B cell (primary cell): ENCODE data around the gene KIF1A. TPM values are rescaled to one million over a fixed set of nuclear protein-coding genes. Genes with fewer than 3 reads are reported as not detected.

Experiments
- ATAC-seq: fragments of 200-7000 bp; cut with Tn5 transposase; one replicate; pipeline ENCODE4 v1.10.0; 2021; ENCODE audit warnings: low read depth, mild to moderate bottlenecking, moderate number of reproducible peaks, moderate library complexity
- CTCF ChIA-PET: fragments of 350-600 bp; sonication (Branson Sonifier 250); formaldehyde crosslinking; loops from one replicate; lab custom pipeline; 2021; ENCODE audit warnings: antibody characterized with exemption, inconsistent platforms; lab: Charles Lee
- POLR2A ChIA-PET: fragments of 350-600 bp; sonication (Branson Sonifier 250); formaldehyde crosslinking; loops from one replicate; lab custom pipeline; 2021; ENCODE audit warnings: antibody characterized with exemption; lab: Charles Lee
- DNase-seq: peaks from one replicate; pipeline ENCODE4 v3.0.0; 2013
- H2AFZ ChIP-seq: 2 replicates; pipeline ENCODE4 v1.6.1; 2012; ENCODE audit warnings: mild to moderate bottlenecking, low read depth, low read length; ENCODE audit not compliant: insufficient read depth, poor library complexity, severe bottlenecking
- H3K27ac ChIP-seq, 2 donors: 1 replicate in 1 of 2; 2 replicates in 1 of 2; pipeline ENCODE4 v1.5.1; 2012 to 2013; ENCODE audit warnings: low read length in 2 of 2, mild to moderate bottlenecking in 2 of 2, moderate library complexity in 1 of 2
- H3K27me3 ChIP-seq, 4 experiments: fragments of 200-600 bp in 1 of 4; sonication (generic) in 1 of 4; replicated peaks in 1 of 4; 1 replicate in 2 of 4; 2 replicates in 2 of 4; pipeline versions ENCODE4 v1.6.1 to v1.7.0; 2013 to 2016; ENCODE audit warnings: low read length in 3 of 4, mild to moderate bottlenecking in 2 of 4, mixed read lengths in 1 of 4, moderate library complexity in 1 of 4; ENCODE audit not compliant: insufficient read depth in 4 of 4, control insufficient read depth in 3 of 4; ENCODE audit errors: control extremely low read depth in 1 of 4
- H3K36me3 ChIP-seq, 2 experiments: replicated peaks in 1 of 2; 1 replicate in 1 of 2; 2 replicates in 1 of 2; pipeline versions ENCODE4 v1.6.1 to v1.7.1; 2013; ENCODE audit warnings: low read length in 1 of 2; ENCODE audit not compliant: insufficient read depth in 2 of 2, control insufficient read depth in 1 of 2; ENCODE audit errors: control extremely low read depth in 1 of 2, extremely low read depth in 1 of 2
- H3K4me1 ChIP-seq, 2 donors: fragments of 200-600 bp in 1 of 2; sonication (generic) in 1 of 2; 1 replicate in 1 of 2; 2 replicates in 1 of 2; pipeline versions ENCODE4 v1.5.1 to v1.6.1; 2013 to 2017; ENCODE audit warnings: low read length in 2 of 2; ENCODE audit not compliant: control insufficient read depth in 2 of 2, insufficient read depth in 2 of 2
- H3K4me2 ChIP-seq: replicated peaks from 2 replicates; pipeline ENCODE3; 2012; ENCODE audit warnings: mild to moderate bottlenecking, low read depth, low read length; ENCODE audit not compliant: poor library complexity, severe bottlenecking
- H3K4me3 ChIP-seq, 5 experiments: fragments of 200-600 bp in 1 of 5; sonication (generic) in 1 of 5; 1 replicate in 3 of 5; 2 replicates in 2 of 5; pipeline versions ENCODE4 v1.5.1 to v1.7.0; 2011 to 2016; ENCODE audit warnings: low read length in 4 of 5, mild to moderate bottlenecking in 4 of 5, low read depth in 2 of 5, control low read depth in 1 of 5, moderate library complexity in 1 of 5; ENCODE audit not compliant: insufficient read depth in 1 of 5; ENCODE audit errors: control extremely low read depth in 1 of 5, extremely low read depth in 1 of 5
- H3K79me2 ChIP-seq: fragments of 200-600 bp; sonication (generic); one replicate; pipeline ENCODE4 v1.6.0; 2016; ENCODE audit warnings: low read length; ENCODE audit not compliant: control insufficient read depth, insufficient read depth
- H3K9ac ChIP-seq: fragments of 200-600 bp; sonication (generic); 2 replicates; pipeline ENCODE4 v1.6.1; 2017; ENCODE audit warnings: mild to moderate bottlenecking, low read length, moderate library complexity
- H3K9me3 ChIP-seq, 3 donors: one replicate each; pipeline versions ENCODE4 v1.6.1 to v1.7.1; 2013; ENCODE audit warnings: low read length in 2 of 3; ENCODE audit not compliant: control insufficient read depth in 2 of 3, insufficient read depth in 1 of 3; ENCODE audit errors: control extremely low read depth in 1 of 3
- H4K20me1 ChIP-seq: 2 replicates; pipeline ENCODE4 v1.6.0; 2012; ENCODE audit warnings: mild to moderate bottlenecking, low read length; ENCODE audit not compliant: insufficient read depth, control insufficient read depth, poor library complexity, severe bottlenecking
- H3K27ac Mint-ChIP-seq: one replicate; pipeline ENCODE4 v1.8.0; 2021; ENCODE audit warnings: mixed read lengths
- H3K27me3 Mint-ChIP-seq: one replicate; pipeline ENCODE4 v1.8.0; 2021; ENCODE audit warnings: mixed read lengths
- H3K4me1 Mint-ChIP-seq: one replicate; pipeline ENCODE4 v1.8.0; 2021; ENCODE audit warnings: mixed read lengths
- H3K4me3 Mint-ChIP-seq: one replicate; pipeline ENCODE4 v1.8.0; 2021; ENCODE audit warnings: mixed read lengths
- H3K9me3 Mint-ChIP-seq: one replicate; pipeline ENCODE4 v1.8.0; 2022; ENCODE audit warnings: mixed read lengths; ENCODE audit not compliant: insufficient read depth
- CTCF ChIP-seq: fragments of 200-600 bp; IDR thresholded peaks from one replicate; pipeline ENCODE4 v1.8.0; 2022; ENCODE audit warnings: antibody characterized with exemption, mild to moderate bottlenecking
- EZH2 ChIP-seq: IDR thresholded peaks from 2 replicates; pipeline ENCODE4 v1.6.1; 2012; ENCODE audit warnings: borderline replicate concordance, low read depth, mild to moderate bottlenecking, moderate library complexity, low read length; ENCODE audit not compliant: insufficient read depth, poor library complexity, severe bottlenecking
- WGBS: methylation state at CpG from one replicate; pipeline ENCODE4 v1.1.5; 2013; ENCODE audit warnings: missing lambda C conversion rate; ENCODE audit not compliant: insufficient coverage; 5-methylcytosine and 5-hydroxymethylcytosine counted together
- intact Hi-C: fragments of 100-400 bp; cut with micrococcal nuclease; formaldehyde crosslinking; loops from one replicate; pipeline ENCODE4 v1.10.0; 2022
- polyA plus RNA-seq: library from polyadenylated mRNA; depleted of rRNA; stranded (reverse); fragments of >200 nt; gene quantifications from 2 replicates; pipeline ENCODE4 v1.2.3, GENCODE V29; 2012
- total RNA-seq, 2 donors: library from RNA; stranded (reverse); fragments of 120-200 nt in 1 of 2; gene quantifications; 1 replicate in 1 of 2; 2 replicates in 1 of 2; pipeline versions ENCODE4 v1.2.3 to v1.2.4, GENCODE V29; 2013 to 2022

Gene KIF1A
- total and polyA plus RNA-seq, 2 donors (not counting 1 experiment from before 2014, with no cell fraction given): not detected

GRCh38 chr2:240784629-240785423 is 35.2 kb downstream of the KIF1A start:
- H3K4me3 ChIP-seq: no peak overlapping the region
- no peak for TF ChIP-seq EZH2
- TF ChIP-seq CTCF: no peak
- Mint-ChIP-seq H3K27ac (no peak overlapping the region), H3K9me3 (no peaks in the 10 kb centered on the region), H3K4me3 (no peak overlapping the region), H3K4me1 (no peaks in the 10 kb centered on the region), H3K27me3 (peaks cover 8% of the 10 kb centered on the region)
- CTCF ChIA-PET: no interaction called here
- H3K4me2 ChIP-seq: no peak overlapping the region
- ATAC-seq (no peak), DNase-seq (no peak)
- POLR2A ChIA-PET: no interaction called here
- no peaks in the 10 kb centered on the region for H3K36me3 ChIP-seq
- H3K4me1 ChIP-seq: no peaks in the 10 kb centered on the region
- no peak overlapping the region for H3K27ac ChIP-seq
- no peak overlapping the region for H2AFZ ChIP-seq
- H3K9ac ChIP-seq: no peak overlapping the region
- no peaks in the 10 kb centered on the region for H4K20me1 ChIP-seq
- peaks cover 0 to 21% (median 0%) of the 10 kb centered on the region in 3 donors for H3K9me3 ChIP-seq
- H3K27me3 ChIP-seq: no peaks in the 10 kb centered on the region
- 94% methylated on average over 21 of the region's 25 CpGs for WGBS
- intact Hi-C loops: no loop called here
- H3K79me2 ChIP-seq: no peaks in the 10 kb centered on the region

DNA sequence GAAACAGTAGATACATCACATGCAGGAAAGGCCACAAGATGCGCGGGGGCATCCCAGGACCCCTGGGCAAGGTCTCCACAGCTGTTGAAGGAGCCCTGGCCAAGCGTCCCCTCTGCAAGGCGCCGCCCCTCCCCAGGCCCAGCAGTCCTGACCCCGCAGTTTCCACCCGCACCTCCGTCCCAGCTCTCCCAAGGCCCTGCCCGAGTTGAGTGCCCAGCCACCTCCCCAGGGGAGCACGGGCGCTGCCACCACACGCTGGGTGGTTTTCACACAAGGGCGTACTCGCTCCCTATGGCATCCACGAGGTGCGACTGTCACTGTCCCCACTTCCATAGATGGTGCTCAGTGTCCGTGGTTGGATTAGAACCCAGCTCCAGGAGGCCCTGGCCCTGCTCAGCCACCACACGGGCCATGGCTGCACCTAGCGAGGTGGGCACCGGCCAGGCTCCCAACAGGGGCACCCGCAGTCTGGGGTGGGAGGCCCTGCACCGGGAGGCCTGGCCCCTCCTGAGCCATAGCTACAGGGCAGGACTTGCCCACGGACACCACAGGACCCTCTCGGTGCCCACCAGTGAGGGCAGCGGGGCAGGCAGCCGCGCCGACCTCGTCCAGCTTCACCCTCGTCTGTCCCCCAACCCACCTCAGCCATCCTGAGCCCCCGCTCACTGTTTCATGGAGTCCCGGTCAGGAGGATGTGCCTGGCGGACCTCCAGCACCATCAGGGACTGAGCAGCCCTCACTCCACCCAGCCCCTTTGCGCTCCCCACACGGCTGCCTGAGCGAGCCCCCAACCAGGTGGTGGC is 36.0 kb downstream of the KIF1A start:
- TF ChIP-seq CTCF: no peak
- no peak for TF ChIP-seq EZH2
- no peak overlapping the region for H3K4me2 ChIP-seq
- no peaks in the 10 kb centered on the region for H3K36me3 ChIP-seq
- Mint-ChIP-seq H3K4me1 (no peaks in the 10 kb centered on the region), H3K27me3 (peaks cover 8% of the 10 kb centered on the region), H3K9me3 (no peaks in the 10 kb centered on the region), H3K4me3 (no peak overlapping the region), H3K27ac (no peak overlapping the region)
- H3K27me3 ChIP-seq: no peaks in the 10 kb centered on the region
- no peaks in the 10 kb centered on the region for H3K4me1 ChIP-seq
- no peaks in the 10 kb centered on the region for H4K20me1 ChIP-seq
- no peak overlapping the region for H3K27ac ChIP-seq
- DNase-seq (no peak), ATAC-seq (no peak)
- no peak overlapping the region for H2AFZ ChIP-seq
- intact Hi-C loops: no loop called here
- H3K9me3 ChIP-seq: peaks cover 0 to 23% (median 0%) of the 10 kb centered on the region in 3 donors
- no peaks in the 10 kb centered on the region for H3K79me2 ChIP-seq
- 93% methylated on average over 32 of the region's 36 CpGs for WGBS
- H3K9ac ChIP-seq: no peak overlapping the region
- ChIA-PET POLR2A (no interaction called here), CTCF (no interaction called here)
- H3K4me3 ChIP-seq: no peak overlapping the region
